GM19239 (cell line): ENCODE measurements around the gene STK38.
"Not testable (repeated sequence)": the region's sequence is repeated elsewhere in the genome, so short reads cannot be mapped to it uniquely, and the experiment has no call there.

Source experiments
- DNase-seq: peaks from one replicate; pipeline ENCODE4 v3.0.0; 2011; ENCODE audit warnings: low spot score; ENCODE audit not compliant: insufficient read length
- FAIRE-seq: peaks from 2 replicates; lab custom pipeline; 2011; peaks lifted over from hg19 to GRCh38; lab: Jason Lieb, UNC

Gene STK38

GRCh38 chr6:36546920-36547645 lies at the start of gene STK38:
Gene STK38 (minus strand): TSS chr6:36547479. CDS start chr6:36540202, 7,277 bp downstream.
- FAIRE-seq = peak; percentile 98

GRCh38 chr6:36596356-36596755 lies 49.1 kb upstream of the STK38 start:
- no peak for DNase-seq
- FAIRE-seq = no peak

More at GRCh38 chr6:36546920-36547645, at the start of gene STK38:
- peak; percentile 86 for DNase-seq

- FAIRE-seq (peak; percentile 37), DNase-seq (no peak)
Observed at GRCh38 chr6:36594816-36595643, 47.8 kb upstream of the STK38 start.

GRCh38 chr6:36594029-36594815 lies 46.9 kb upstream of the STK38 start, which contains the start of gene SRSF3:
Gene SRSF3 (plus strand): TSS chr6:36594362. CDS start chr6:36596763, 2,401 bp downstream.
- FAIRE-seq = peak; percentile 94
- peak; percentile 68 for DNase-seq

GRCh38 chr6:36593569-36594028 lies 46.3 kb upstream of the STK38 start:
- FAIRE-seq (no peak), DNase-seq (no peak)

GRCh38 chr6:36592221-36592655 lies 45.0 kb upstream of the STK38 start:
- DNase-seq = peak; percentile 50
- FAIRE-seq = peak; percentile 80

- no peak for FAIRE-seq
- no peak for DNase-seq
Observed at GRCh38 chr6:36590237-36590636, 43.0 kb upstream of the STK38 start.

- FAIRE-seq, DNase-seq: not testable (repeated sequence)
Observed at GRCh38 chr6:36589025-36589400, 41.7 kb upstream of the STK38 start.

GRCh38 chr6:36586606-36587005 lies 39.3 kb upstream of the STK38 start:
- no peak for FAIRE-seq

GRCh38 chr6:36581716-36582115 lies 34.4 kb upstream of the STK38 start:
- no peak for DNase-seq

More at GRCh38 chr6:36586606-36587005, 39.3 kb upstream of the STK38 start:
- DNase-seq = no peak

GRCh38 chr6:36580184-36580526 lies 32.9 kb upstream of the STK38 start:
- DNase-seq (no peak), FAIRE-seq (no peak)

More at GRCh38 chr6:36581716-36582115, 34.4 kb upstream of the STK38 start:
- FAIRE-seq = no peak

- FAIRE-seq = no peak
- DNase-seq = no peak
Observed at GRCh38 chr6:36578431-36578830, 31.2 kb upstream of the STK38 start.

- DNase-seq = no peak
- no peak for FAIRE-seq
Observed at GRCh38 chr6:36578030-36578429, 30.8 kb upstream of the STK38 start.

- FAIRE-seq = no peak
- no peak for DNase-seq
Observed at GRCh38 chr6:36577301-36577700, 30.0 kb upstream of the STK38 start.

- no peak for FAIRE-seq
- no peak for DNase-seq
Observed at GRCh38 chr6:36576578-36576977, 29.3 kb upstream of the STK38 start.

- FAIRE-seq (no peak), DNase-seq (no peak)
Observed at GRCh38 chr6:36574679-36575078, 27.4 kb upstream of the STK38 start.

GRCh38 chr6:36572353-36573311 lies 25.4 kb upstream of the STK38 start:
- not testable (repeated sequence) for FAIRE-seq, DNase-seq

GRCh38 chr6:36571122-36572043 lies 24.1 kb upstream of the STK38 start:
- no peak for FAIRE-seq
- DNase-seq = no peak
